Brain microvascular endothelial cell (primary cell): Measurements from ENCODE around the gene LRRC32.

Experiments used
- DNase-seq: peaks from one replicate; pipeline ENCODE4 v3.0.0-alpha.2; 2020
- H3K27ac ChIP-seq: fragments of 250-450 bp; sonication (Bioruptor Pico); 2 replicates; pipeline ENCODE4 v1.5.1; 2020; ENCODE audit warnings: mild to moderate bottlenecking, moderate library complexity
- H3K27me3 ChIP-seq: fragments of 250-450 bp; sonication (Bioruptor Pico); replicated peaks from 2 replicates; pipeline ENCODE4 v1.5.1; 2020; ENCODE audit warnings: mild to moderate bottlenecking
- H3K36me3 ChIP-seq: fragments of 250-450 bp; sonication (Bioruptor Pico); replicated peaks from 2 replicates; pipeline ENCODE4 v1.5.1; 2020; ENCODE audit warnings: mild to moderate bottlenecking
- H3K4me3 ChIP-seq: 2 replicates; pipeline ENCODE4 v1.5.1; 2011; ENCODE audit warnings: low read depth, mild to moderate bottlenecking, control low read depth, low read length, moderate library complexity
- CTCF ChIP-seq: IDR thresholded peaks from 2 replicates; pipeline ENCODE4 v1.5.1; 2011; ENCODE audit warnings: low read depth, mild to moderate bottlenecking, moderate library complexity, low read length, control low read depth, inconsistent platforms; ENCODE audit errors: missing control alignments
- in situ Hi-C: cut with HindIII; loops from 2 replicates; pipeline ENCODE4 v1.10.0; 2017; ENCODE audit warnings: low sequenced_read_pairs, low pct_ligation_motif_present

LRRC32 gene

GRCh38 chr11:76706667-76707066, 36.1 kb upstream of the LRRC32 start:
- Histone ChIP-seq H3K36me3 (no peaks in the 10 kb centered on the region), H3K27ac (no peak overlapping the region), H3K27me3 (no peaks in the 10 kb centered on the region), H3K4me3 (no peak overlapping the region)
- in situ Hi-C loops = no loop called here
- TF ChIP-seq CTCF = no peak
- no peak for DNase-seq

GRCh38 chr11:76705826-76706225, 35.3 kb upstream of the LRRC32 start:
- DNase-seq = no peak
- H3K27me3 ChIP-seq = no peaks in the 10 kb centered on the region
- H3K27ac ChIP-seq = no peak overlapping the region
- no peak overlapping the region for H3K4me3 ChIP-seq
- no peak for TF ChIP-seq CTCF
- in situ Hi-C loops = no loop called here
- H3K36me3 ChIP-seq = no peaks in the 10 kb centered on the region

DNA sequence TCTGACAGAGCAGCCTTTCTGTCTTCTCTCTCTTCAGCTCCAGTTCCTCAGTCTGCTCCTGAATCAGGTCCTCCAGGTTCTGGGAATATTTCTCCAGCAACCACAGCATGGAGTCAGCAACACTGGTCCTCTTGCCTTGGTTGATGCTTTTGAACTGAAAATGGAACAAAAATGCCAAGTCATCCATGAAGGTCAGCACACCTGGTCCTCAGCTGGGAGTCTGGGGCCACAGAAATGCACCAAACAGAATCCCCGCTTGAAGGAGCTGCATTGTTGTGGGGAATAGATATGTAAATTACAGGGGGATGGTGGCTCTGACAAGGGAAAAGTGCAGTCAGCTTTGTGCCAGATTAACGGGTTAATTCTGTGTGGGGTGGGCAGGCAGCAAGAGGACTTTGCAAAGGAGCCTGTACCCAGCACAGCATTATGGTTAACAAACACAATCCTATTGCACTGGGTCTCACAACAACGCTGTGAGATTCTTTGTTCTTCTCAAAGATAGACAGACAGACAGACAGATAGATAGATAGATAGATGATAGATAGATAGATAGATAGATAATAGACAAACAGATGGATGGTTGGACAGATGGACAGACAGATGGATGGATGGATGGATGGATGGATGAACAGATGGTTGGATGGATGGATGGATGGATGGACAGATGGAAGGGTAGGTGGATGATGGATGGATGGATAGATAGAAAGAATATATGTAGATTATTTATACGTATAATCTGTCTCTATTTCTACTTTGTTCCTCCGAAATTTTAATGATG, 33.8 kb upstream of the LRRC32 start:
- no peaks in the 10 kb centered on the region for H3K36me3 ChIP-seq
- in situ Hi-C loops = no loop called here
- no peaks in the 10 kb centered on the region for H3K27me3 ChIP-seq
- H3K4me3 ChIP-seq = no peak overlapping the region
- no peak overlapping the region for H3K27ac ChIP-seq
- no peak for DNase-seq
- TF ChIP-seq CTCF = no peak

DNA sequence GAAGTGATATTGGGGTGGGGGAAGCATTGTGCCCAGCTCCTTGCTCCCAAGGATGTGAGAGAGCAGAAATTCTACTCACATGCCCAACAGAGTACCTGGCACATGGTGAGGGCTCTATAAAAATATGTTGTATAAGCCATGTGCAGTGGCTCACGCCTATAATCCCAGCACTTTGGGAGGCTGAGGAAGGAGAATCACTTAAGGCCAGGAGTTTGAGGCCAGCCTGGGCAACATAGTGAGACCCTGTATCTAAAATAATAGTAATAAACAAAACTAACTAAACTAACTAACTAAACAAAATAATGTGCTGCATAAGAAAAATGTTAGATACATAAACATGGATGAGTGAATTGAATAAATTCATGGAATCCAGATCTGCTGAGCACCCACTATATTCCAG, 33.2 kb upstream of the LRRC32 start:
- DNase-seq = no peak
- Histone ChIP-seq H3K36me3 (no peaks in the 10 kb centered on the region), H3K27ac (no peak overlapping the region), H3K4me3 (no peak overlapping the region), H3K27me3 (no peaks in the 10 kb centered on the region)
- in situ Hi-C loops = no loop called here
- no peak for TF ChIP-seq CTCF

DNA sequence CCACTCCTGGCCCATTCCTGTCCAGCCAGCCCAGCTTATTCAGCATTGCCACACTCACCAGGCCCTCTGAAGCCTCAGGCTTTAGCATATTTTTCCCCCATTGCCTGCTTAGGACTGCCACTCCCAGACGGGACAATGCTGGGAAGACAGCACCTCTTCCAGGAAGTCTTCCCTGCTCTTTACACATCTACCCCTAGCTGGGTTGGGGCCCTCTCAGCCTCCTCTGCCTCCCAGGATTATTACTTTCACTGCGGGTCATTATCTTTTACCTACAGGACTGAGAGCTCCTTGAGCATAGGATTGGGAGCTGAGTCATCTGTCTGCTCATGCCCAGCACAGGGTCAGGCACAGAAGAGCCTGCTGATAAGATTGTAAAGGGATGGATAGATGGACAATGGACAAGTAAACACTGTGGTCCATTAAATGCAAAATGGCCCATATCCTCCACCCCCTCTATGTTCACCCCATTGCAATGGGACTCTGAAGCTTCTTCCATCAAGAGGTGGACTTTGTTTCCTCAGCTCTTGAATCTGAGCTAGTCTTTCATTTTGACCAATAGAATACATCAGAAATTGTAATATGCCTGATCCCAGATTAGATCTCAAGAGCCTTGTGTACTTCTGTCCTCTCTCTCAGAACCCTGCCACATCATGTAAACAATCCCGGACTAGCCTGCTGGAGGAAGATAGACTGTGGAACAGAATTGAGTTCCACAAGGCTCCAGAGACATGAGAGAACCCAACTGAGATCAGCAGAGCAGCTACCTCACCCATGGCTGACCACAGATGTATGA, 32.0 kb upstream of the LRRC32 start:
- Histone ChIP-seq H3K27me3 (no peaks in the 10 kb centered on the region), H3K4me3 (no peak overlapping the region), H3K36me3 (no peaks in the 10 kb centered on the region), H3K27ac (no peak overlapping the region)
- in situ Hi-C loops = no loop called here
- no peak for DNase-seq
- no peak for TF ChIP-seq CTCF
